PC-3 (cell line): ENCODE measurements around the gene MYH10. TPM values are rescaled to one million over a fixed set of nuclear protein-coding genes. Genes with fewer than 3 reads are reported as not detected.

Experiments
- ATAC-seq: fragments of 200-7000 bp; cut with Tn5 transposase; 2 replicates; pipeline ENCODE4 v1.9.1; 2020; ENCODE audit warnings: mild to moderate bottlenecking, moderate library complexity
- BruUV-seq: library from RNA; stranded (reverse); fragments of 400-500 nt; replicated peaks from 2 replicates; lab custom pipeline; 2021; lab: Mats Ljungman, UMichigan
- CTCF ChIA-PET: fragments of 300-600 bp; sonication (Branson Sonifier 250); formaldehyde crosslinking; loops from one replicate; lab custom pipeline; 2022; ENCODE audit warnings: antibody characterized with exemption; lab: Charles Lee
- POLR2A ChIA-PET: fragments of 300-600 bp; sonication (Branson Sonifier 250); formaldehyde crosslinking; loops from one replicate; lab custom pipeline; 2022; ENCODE audit warnings: antibody characterized with exemption; ENCODE audit not compliant: unreplicated experiment; lab: Charles Lee
- DNase-seq: peaks from one replicate; pipeline ENCODE4 v3.0.0-alpha.2; 2015
- H2AFZ ChIP-seq: fragments of 300-600 bp; sonication (generic); 2 replicates; pipeline ENCODE4 v1.6.0; 2016; ENCODE audit warnings: antibody characterized with exemption, low read length
- H3F3A ChIP-seq: fragments of 300-600 bp; sonication (generic); one replicate; pipeline ENCODE4 v1.6.0; 2017; ENCODE audit warnings: antibody characterized with exemption, low read length, control low read depth, mild to moderate bottlenecking; ENCODE audit not compliant: unreplicated experiment
- H3K27ac ChIP-seq: fragments of 300-600 bp; sonication (generic); 2 replicates; pipeline ENCODE4 v1.5.1; 2016; ENCODE audit warnings: mild to moderate bottlenecking, low read length
- H3K27me3 ChIP-seq: fragments of 300-600 bp; sonication (generic); 2 replicates; pipeline ENCODE4 v1.6.1; 2016; ENCODE audit warnings: low read length, mixed read lengths
- H3K36me3 ChIP-seq: fragments of 300-600 bp; sonication (generic); 2 replicates; pipeline ENCODE4 v1.6.1; 2016; ENCODE audit warnings: low read depth, mixed run types, low read length, mixed read lengths
- H3K4me1 ChIP-seq: fragments of 300-600 bp; sonication (generic); 2 replicates; pipeline ENCODE4 v1.5.1; 2016; ENCODE audit warnings: low read length; ENCODE audit not compliant: insufficient read depth
- H3K4me2 ChIP-seq: fragments of 300-600 bp; sonication (generic); 2 replicates; pipeline ENCODE4 v1.6.0; 2016; ENCODE audit warnings: low read length
- H3K4me3 ChIP-seq: fragments of 300-600 bp; sonication (generic); 2 replicates; pipeline ENCODE4 v1.5.1; 2016; ENCODE audit warnings: mild to moderate bottlenecking, low read length, mixed read lengths
- H3K79me2 ChIP-seq: fragments of 300-600 bp; sonication (generic); 2 replicates; pipeline ENCODE4 v1.6.1; 2017; ENCODE audit warnings: low read length, mixed read lengths
- H3K9ac ChIP-seq: fragments of 300-600 bp; sonication (generic); 2 replicates; pipeline ENCODE4 v1.6.0; 2016; ENCODE audit warnings: mild to moderate bottlenecking, low read length
- H3K9me2 ChIP-seq: fragments of 300-600 bp; sonication (generic); replicated peaks from 2 replicates; pipeline ENCODE4 v1.6.1; 2016; ENCODE audit warnings: mixed run types, low read length, mixed read lengths
- H3K9me3 ChIP-seq: fragments of 300-600 bp; sonication (generic); 2 replicates; pipeline ENCODE4 v1.6.1; 2016; ENCODE audit warnings: low read length, mixed read lengths
- H4K20me1 ChIP-seq: fragments of 300-600 bp; sonication (generic); 2 replicates; pipeline ENCODE4 v1.6.1; 2016; ENCODE audit warnings: low read length, mixed read lengths
- CTCF ChIP-seq: fragments of 300-600 bp; sonication (generic); conservative IDR thresholded peaks from 2 replicates; pipeline ENCODE4 v1.5.1; 2017; ENCODE audit warnings: antibody characterized with exemption, low read depth, mild to moderate bottlenecking, low read length
- EZH2 ChIP-seq: fragments of 300-600 bp; sonication (generic); IDR thresholded peaks from one replicate; pipeline ENCODE4 v1.6.1; 2017; ENCODE audit warnings: antibody characterized with exemption, mild to moderate bottlenecking, low read length; ENCODE audit not compliant: unreplicated experiment
- EZH2phosphoT487 ChIP-seq: fragments of 300-600 bp; sonication (generic); IDR thresholded peaks from 2 replicates; pipeline ENCODE4 v1.6.1; 2018; ENCODE audit warnings: mild to moderate bottlenecking, antibody characterized with exemption, low read length, borderline replicate concordance
- intact Hi-C: fragments of 100-400 bp; cut with micrococcal nuclease; formaldehyde crosslinking; loops from 2 replicates; pipeline ENCODE4 v1.9.0; 2023
- total RNA-seq: library from RNA; depleted of rRNA; stranded (reverse); fragments of >200 nt; gene quantifications from 2 replicates; pipeline ENCODE4 v1.2.3, GENCODE V29; 2014

The MYH10 gene
- total RNA-seq, 1 experiment from 2014 or later = 44.6 TPM

DNA sequence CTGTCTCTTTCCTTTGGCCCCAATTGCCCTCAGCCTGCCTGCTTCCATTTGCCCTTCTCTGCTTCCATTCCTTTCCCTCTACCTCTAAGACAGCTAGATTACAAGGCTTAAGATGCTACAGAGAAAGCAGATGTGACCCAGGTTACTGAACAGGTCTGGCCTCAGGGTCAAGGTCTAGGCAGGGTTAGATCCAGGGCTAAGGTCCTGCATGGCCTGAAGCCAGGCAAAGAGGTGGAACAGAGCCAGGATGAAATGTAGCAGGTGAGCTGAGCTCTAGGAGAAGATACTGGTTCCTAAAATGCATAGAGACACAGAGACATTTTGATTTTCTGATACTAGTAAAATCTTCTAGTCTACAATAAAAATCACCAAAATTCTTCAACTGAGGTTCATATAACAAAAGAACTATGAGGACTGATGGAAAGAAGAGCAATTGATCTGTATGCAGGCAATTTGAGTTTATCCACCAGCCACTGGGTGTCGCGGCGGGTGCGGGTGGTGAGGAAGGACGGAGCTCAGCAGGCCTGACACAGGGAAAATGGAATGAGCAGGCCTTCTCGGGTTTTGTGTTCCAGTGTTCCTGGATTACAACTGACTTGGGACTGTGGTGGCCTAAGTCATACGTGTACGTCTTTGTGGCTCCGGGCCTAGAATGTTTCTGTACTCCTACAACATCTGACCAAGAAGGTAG is 95.9 kb downstream of the MYH10 start:
- Histone ChIP-seq H4K20me1 (no peaks in the 10 kb centered on the region), H3K9me2 (no peaks in the 10 kb centered on the region), H3K4me2 (no peak overlapping the region), H3K9ac (no peak overlapping the region), H3F3A (no peaks in the 10 kb centered on the region), H2AFZ (no peak overlapping the region), H3K4me3 (no peak overlapping the region), H3K9me3 (no peaks in the 10 kb centered on the region), H3K79me2 (no peaks in the 10 kb centered on the region), H3K36me3 (no peaks in the 10 kb centered on the region), H3K27me3 (no peaks in the 10 kb centered on the region), H3K27ac (no peak overlapping the region), H3K4me1 (peaks cover 12% of the 10 kb centered on the region)
- no TSS peak for BruUV-seq
- ChIA-PET CTCF (no interaction called here), POLR2A (no interaction called here)
- no peak for TF ChIP-seq CTCF
- no peak for TF ChIP-seq EZH2
- TF ChIP-seq EZH2phosphoT487 = no peak
- ATAC-seq (no peak), DNase-seq (no peak)
- intact Hi-C loops = no loop called here

GRCh38 chr17:8532021-8532420 is 98.5 kb downstream of the MYH10 start:
- H3K4me3 ChIP-seq = no peak overlapping the region
- TF ChIP-seq CTCF (no peak), EZH2phosphoT487 (no peak)
- DNase-seq = peak; percentile 67
- ATAC-seq = peak; percentile 100
- no peak overlapping the region for H2AFZ ChIP-seq
- no peaks in the 10 kb centered on the region for H3K27me3 ChIP-seq
- CTCF ChIA-PET = no interaction called here
- no peaks in the 10 kb centered on the region for H3K9me3 ChIP-seq
- H3K9ac ChIP-seq = no peak overlapping the region
- H3K36me3 ChIP-seq = no peaks in the 10 kb centered on the region
- POLR2A ChIA-PET = no interaction called here
- H3K9me2 ChIP-seq = no peaks in the 10 kb centered on the region
- intact Hi-C loops = no loop called here
- H3K4me1 ChIP-seq = peaks cover 12% of the 10 kb centered on the region
- no peaks in the 10 kb centered on the region for H4K20me1 ChIP-seq
- no peaks in the 10 kb centered on the region for H3K79me2 ChIP-seq
- no TSS peak for BruUV-seq
- peak overlapping the region; percentile 25 for H3K27ac ChIP-seq
- no peaks in the 10 kb centered on the region for H3F3A ChIP-seq
- H3K4me2 ChIP-seq = peak overlapping the region; percentile 34

DNA sequence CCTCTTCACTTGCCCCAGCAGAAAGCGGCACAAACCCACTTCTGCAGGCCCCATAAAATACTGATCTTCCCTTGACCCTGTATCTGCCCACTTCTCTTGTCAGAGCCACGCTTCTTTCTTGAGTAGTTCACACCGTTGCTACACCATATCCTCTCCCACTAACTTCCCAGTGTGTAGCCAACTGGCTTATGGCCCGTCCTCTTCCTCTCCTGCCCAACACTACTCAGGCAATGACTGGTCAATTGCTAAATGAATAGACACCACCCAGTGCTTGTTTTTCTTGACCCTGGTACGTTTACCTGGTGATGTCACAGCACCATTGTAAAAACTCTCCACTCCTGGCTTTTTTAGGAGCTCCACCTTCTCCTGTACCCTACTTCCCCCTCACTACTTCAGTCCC is 107.9 kb downstream of the MYH10 start:
- TF ChIP-seq EZH2 (no peak), EZH2phosphoT487 (no peak)

More for the DNA sequence above, 107.9 kb downstream of the MYH10 start:
- H3K9me2 ChIP-seq = no peaks in the 10 kb centered on the region
- H3K9me3 ChIP-seq = no peaks in the 10 kb centered on the region
- CTCF ChIA-PET = no interaction called here
- no peak overlapping the region for H2AFZ ChIP-seq
- no peaks in the 10 kb centered on the region for H3K79me2 ChIP-seq
- H4K20me1 ChIP-seq = no peaks in the 10 kb centered on the region
- no peak for ATAC-seq
- BruUV-seq = no TSS peak
- H3K4me1 ChIP-seq = no peaks in the 10 kb centered on the region
- no peak overlapping the region for H3K9ac ChIP-seq
- H3K27me3 ChIP-seq = no peaks in the 10 kb centered on the region
- POLR2A ChIA-PET = no interaction called here
- H3K4me3 ChIP-seq = no peak overlapping the region
- no peak for DNase-seq
- H3K27ac ChIP-seq = no peak overlapping the region
- intact Hi-C loops = no loop called here
- no peaks in the 10 kb centered on the region for H3F3A ChIP-seq
- no peaks in the 10 kb centered on the region; the same call in 1 of the 2 replicates for H3K36me3 ChIP-seq
- no peak overlapping the region for H3K4me2 ChIP-seq
